ENCODE data around the gene HPCAL1. TPM values are rescaled to one million over a fixed set of nuclear protein-coding genes. Genes with fewer than 3 reads are reported as not detected.

The HPCAL1 gene
- total and polyA plus RNA-seq, 11 donors, result 18.9 to 63.2 (median 40.5) TPM

GRCh38 chr2:10311736-10312135 lies 9.0 kb downstream of the HPCAL1 start:
- no peak overlapping the region for H3K27ac ChIP-seq
- no peaks in the 10 kb centered on the region for H3K9me3 ChIP-seq
- intact Hi-C loops (cut with DNase I), result no loop called here
- H3K36me3 ChIP-seq, result no peaks in the 10 kb centered on the region
- DNase-seq (no peak), ATAC-seq (no peak)
- H3K4me1 ChIP-seq, result peaks cover 3 to 15% (median 13%) of the 10 kb centered on the region in 12 donors
- H3K4me3 ChIP-seq, result no peak overlapping the region
- TF ChIP-seq, protein P1, sequence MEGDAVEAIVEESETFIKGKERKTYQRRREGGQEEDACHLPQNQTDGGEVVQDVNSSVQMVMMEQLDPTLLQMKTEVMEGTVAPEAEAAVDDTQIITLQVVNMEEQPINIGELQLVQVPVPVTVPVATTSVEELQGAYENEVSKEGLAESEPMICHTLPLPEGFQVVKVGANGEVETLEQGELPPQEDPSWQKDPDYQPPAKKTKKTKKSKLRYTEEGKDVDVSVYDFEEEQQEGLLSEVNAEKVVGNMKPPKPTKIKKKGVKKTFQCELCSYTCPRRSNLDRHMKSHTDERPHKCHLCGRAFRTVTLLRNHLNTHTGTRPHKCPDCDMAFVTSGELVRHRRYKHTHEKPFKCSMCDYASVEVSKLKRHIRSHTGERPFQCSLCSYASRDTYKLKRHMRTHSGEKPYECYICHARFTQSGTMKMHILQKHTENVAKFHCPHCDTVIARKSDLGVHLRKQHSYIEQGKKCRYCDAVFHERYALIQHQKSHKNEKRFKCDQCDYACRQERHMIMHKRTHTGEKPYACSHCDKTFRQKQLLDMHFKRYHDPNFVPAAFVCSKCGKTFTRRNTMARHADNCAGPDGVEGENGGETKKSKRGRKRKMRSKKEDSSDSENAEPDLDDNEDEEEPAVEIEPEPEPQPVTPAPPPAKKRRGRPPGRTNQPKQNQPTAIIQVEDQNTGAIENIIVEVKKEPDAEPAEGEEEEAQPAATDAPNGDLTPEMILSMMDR (IDR thresholded peaks at IDR 0.05), result no peak
- no peak for TF ChIP-seq POLR2A (IDR thresholded peaks at IDR 0.05)
- 71 to 83% (median 72%) methylated on average over 4 of the region's 4 CpGs for WGBS, 4 donors
- no peaks in the 10 kb centered on the region for H3K27me3 ChIP-seq

- Histone ChIP-seq H3K27me3 (no peaks in the 10 kb centered on the region), H3K36me3 (no peaks in the 10 kb centered on the region), H3K9me3 (no peaks in the 10 kb centered on the region), H3K4me1 (peaks cover under 1 to 8% (median 5%) of the 10 kb centered on the region in 12 donors), H3K27ac (no peak overlapping the region), H3K4me3 (no peak overlapping the region)
- WGBS, 4 donors, result 88 to 99% (median 92%) methylated on average over 5 of the region's 5 CpGs
- DNase-seq (no peak), ATAC-seq (no peak)
- TF ChIP-seq POLR2A (IDR thresholded peaks at IDR 0.05), result no peak
- TF ChIP-seq, protein P1 (IDR thresholded peaks at IDR 0.05), result no peak
- intact Hi-C loops (cut with DNase I), result no loop called here
These were observed 9.8 kb downstream of the HPCAL1 start for GRCh38 chr2:10312437-10312957.

- WGBS, 4 donors, result 65 to 85% (median 75%) methylated on average over 6 of the region's 6 CpGs
- H3K27ac ChIP-seq, result no peak overlapping the region
- H3K36me3 ChIP-seq, result no peaks in the 10 kb centered on the region
- ATAC-seq (no peak), DNase-seq (no peak)
- intact Hi-C loops (cut with DNase I), result no loop called here
- TF ChIP-seq POLR2A (IDR thresholded peaks at IDR 0.05), result no peak
- TF ChIP-seq, protein P1 (IDR thresholded peaks at IDR 0.05), result no peak
- no peaks in the 10 kb centered on the region for H3K9me3 ChIP-seq
- no peak overlapping the region for H3K4me3 ChIP-seq
- H3K27me3 ChIP-seq, result no peaks in the 10 kb centered on the region
- peaks cover 0 to 6% (median 0%) of the 10 kb centered on the region in 12 donors for H3K4me1 ChIP-seq
These were observed 13.6 kb downstream of the HPCAL1 start for GRCh38 chr2:10316336-10316735.

DNA sequence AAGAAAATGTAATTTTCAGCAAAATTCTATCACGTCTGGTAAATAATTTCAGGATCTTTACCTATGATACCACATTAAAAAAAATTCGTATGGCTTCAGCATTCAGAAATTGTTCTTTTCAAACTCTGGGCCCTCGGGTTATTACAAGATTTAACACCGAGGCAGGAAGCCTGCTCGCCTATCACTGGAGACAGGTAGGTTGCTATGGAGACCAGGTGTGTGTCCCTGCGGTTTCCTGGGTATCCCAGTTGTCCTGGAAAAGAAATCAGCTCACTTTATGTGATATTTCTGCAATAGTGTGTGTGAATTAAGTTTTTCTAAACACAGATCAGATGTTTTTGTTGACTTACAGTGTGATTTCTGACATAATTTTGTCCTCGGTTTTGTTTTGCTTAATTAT lies 14.2 kb downstream of the HPCAL1 start:
- TF ChIP-seq, protein P1 (IDR thresholded peaks at IDR 0.05), result no peak
- no peak for TF ChIP-seq POLR2A (IDR thresholded peaks at IDR 0.05)
- Histone ChIP-seq H3K27me3 (no peaks in the 10 kb centered on the region), H3K4me1 (peaks cover 0 to 6% (median 0%) of the 10 kb centered on the region in 12 donors), H3K36me3 (no peaks in the 10 kb centered on the region), H3K9me3 (no peaks in the 10 kb centered on the region), H3K27ac (no peak overlapping the region), H3K4me3 (no peak overlapping the region)
- ATAC-seq, result no peak
- WGBS, 4 donors, result 85 to 92% (median 86%) methylated on average over 7 of the region's 7 CpGs
- intact Hi-C loops (cut with DNase I), result no loop called here
- DNase-seq, result no peak
